Ascending aorta (tissue), 2 donors: ENCODE results near the gene UBE2G2. TPM values are rescaled to one million over a fixed set of nuclear protein-coding genes. Genes with fewer than 3 reads are reported as not detected.

Experiments
- DNase-seq, 2 donors: peaks; one replicate each; pipeline ENCODE4 v3.0.0-alpha.2; 2019; ENCODE audit warnings: low spot score in 2 of 2
- H3K27ac ChIP-seq, 2 donors: fragments of 200-600 bp; sonication (generic); one replicate each; pipeline ENCODE4 v1.5.1; 2016 to 2017; ENCODE audit warnings: mild to moderate bottlenecking in 1 of 2
- H3K27me3 ChIP-seq: fragments of 200-600 bp; sonication (generic); one replicate; pipeline ENCODE4 v1.5.1; 2017
- H3K36me3 ChIP-seq, 2 donors: fragments of 200-600 bp; sonication (generic); one replicate each; pipeline ENCODE4 v1.5.1; 2016
- H3K4me1 ChIP-seq, 2 donors: fragments of 200-600 bp; sonication (generic); one replicate each; pipeline ENCODE4 v1.5.1; 2016 to 2017; ENCODE audit warnings: mild to moderate bottlenecking in 1 of 2
- H3K4me3 ChIP-seq, 2 donors: fragments of 200-600 bp; sonication (generic); one replicate each; pipeline ENCODE4 v1.5.1; 2016 to 2017; ENCODE audit warnings: mild to moderate bottlenecking in 1 of 2
- H3K9me3 ChIP-seq, 2 donors: fragments of 200-600 bp; sonication (generic); one replicate each; pipeline ENCODE4 v1.5.1; 2016
- CTCF ChIP-seq, 3 experiments: fragments of 200-600 bp in 2 of 3; fragments of 450-650 bp in 1 of 3; sonication (generic) in 2 of 3; IDR thresholded peaks; one replicate each; pipeline ENCODE4 v1.5.1; 2016 to 2019; ENCODE audit warnings: antibody characterized with exemption in 3 of 3, mild to moderate bottlenecking in 1 of 3, moderate library complexity in 1 of 3
- intact Hi-C: fragments of 100-400 bp; cut with DNase I; formaldehyde crosslinking; loops from one replicate; pipeline ENCODE4 v1.15.1; 2023
- total RNA-seq: library from RNA; depleted of rRNA; stranded (reverse); fragments of >200 nt; gene quantifications from one replicate; pipeline ENCODE4 v1.1.0, GENCODE V29; 2016

UBE2G2 gene
- total RNA-seq, 1 donor from 2014 or later: 58.1 TPM

- Histone ChIP-seq H3K27ac (no peak overlapping the region), H3K4me1 (no peaks in the 10 kb centered on the region), H3K27me3 (no peaks in the 10 kb centered on the region), H3K9me3 (peaks cover 3 to 6% of the 10 kb centered on the region in 2 donors), H3K36me3 (no peaks in the 10 kb centered on the region), H3K4me3 (no peak overlapping the region)
- DNase-seq: no peak
- intact Hi-C loops: no loop called here
- no peak for TF ChIP-seq CTCF (IDR thresholded peaks at IDR 0.05)
Observed at GRCh38 chr21:44829507-44830092, 28.0 kb upstream of the UBE2G2 start.

GRCh38 chr21:44828362-44829056 lies 26.9 kb upstream of the UBE2G2 start:
- Histone ChIP-seq H3K27ac (no peak overlapping the region), H3K36me3 (no peaks in the 10 kb centered on the region)
- intact Hi-C loops: no loop called here

GRCh38 chr21:44823179-44823660 lies 21.6 kb upstream of the UBE2G2 start:
- intact Hi-C loops: no loop called here
- no peak for DNase-seq

More at GRCh38 chr21:44828362-44829056, 26.9 kb upstream of the UBE2G2 start:
- peaks cover 3 to 6% of the 10 kb centered on the region in 2 donors for H3K9me3 ChIP-seq
- no peaks in the 10 kb centered on the region for H3K4me1 ChIP-seq
- no peak for TF ChIP-seq CTCF (IDR thresholded peaks at IDR 0.05)
- H3K27me3 ChIP-seq: no peaks in the 10 kb centered on the region
- H3K4me3 ChIP-seq: no peak overlapping the region
- no peak for DNase-seq

GRCh38 chr21:44822484-44823178 lies 21.0 kb upstream of the UBE2G2 start:
- no peak for DNase-seq
- H3K27me3 ChIP-seq: no peaks in the 10 kb centered on the region
- no peak for TF ChIP-seq CTCF (IDR thresholded peaks at IDR 0.05)
- H3K4me1 ChIP-seq: peaks cover 0 to 4% of the 10 kb centered on the region in 2 donors
- intact Hi-C loops: no loop called here
- H3K9me3 ChIP-seq: peaks cover 19 to 31% of the 10 kb centered on the region in 2 donors
- H3K36me3 ChIP-seq: no peaks in the 10 kb centered on the region
- H3K4me3 ChIP-seq: no peak overlapping the region
- H3K27ac ChIP-seq: no peak overlapping the region

More at GRCh38 chr21:44823179-44823660, 21.6 kb upstream of the UBE2G2 start:
- TF ChIP-seq CTCF (IDR thresholded peaks at IDR 0.05): no peak
- no peaks in the 10 kb centered on the region for H3K36me3 ChIP-seq
- peaks cover 0 to 4% of the 10 kb centered on the region in 2 donors for H3K4me1 ChIP-seq
- H3K4me3 ChIP-seq: no peak overlapping the region
- peaks cover 19 to 35% of the 10 kb centered on the region in 2 donors for H3K9me3 ChIP-seq
- H3K27me3 ChIP-seq: no peaks in the 10 kb centered on the region
- H3K27ac ChIP-seq: no peak overlapping the region

GRCh38 chr21:44820851-44821250 lies 19.2 kb upstream of the UBE2G2 start:
- DNase-seq: no peak
- Histone ChIP-seq H3K27me3 (no peaks in the 10 kb centered on the region), H3K27ac (no peak overlapping the region), H3K36me3 (no peaks in the 10 kb centered on the region), H3K4me1 (peaks cover 5 to 12% of the 10 kb centered on the region in 2 donors), H3K4me3 (no peak overlapping the region), H3K9me3 (peaks cover 19 to 31% of the 10 kb centered on the region in 2 donors)
- TF ChIP-seq CTCF (IDR thresholded peaks at IDR 0.05): no peak
- intact Hi-C loops: no loop called here
